ENCODE results near the gene ATP6V0E2. TPM values are rescaled to one million over a fixed set of nuclear protein-coding genes. Genes with fewer than 3 reads are reported as not detected.

ATP6V0E2 gene
- total and polyA plus RNA-seq, 2 experiments from 2014 or later = 11.6 to 25.6 TPM

GRCh38 chr7:149839933-149840332 is 33.8 kb upstream of the ATP6V0E2 start:
- Histone ChIP-seq H3K27me3 (no peaks in the 10 kb centered on the region), H3K4me2 (peak overlapping the region; percentile 76), H3K27ac (no peak overlapping the region), H3K79me2 (peaks cover 10% of the 10 kb centered on the region), H4K20me1 (ENCODE audit: insufficient read depth, poor library complexity, severe bottlenecking) (peaks cover 8% of the 10 kb centered on the region), H3K9me3 (ENCODE audit: low read depth) (no peaks in the 10 kb centered on the region), H2AFZ (no peak overlapping the region), H3K4me1 (ENCODE audit: insufficient read depth) (peaks cover 6% of the 10 kb centered on the region), H3K4me3 (no peak overlapping the region), H3K36me3 (replicated peaks; ENCODE audit: insufficient read depth, low read depth) (no peaks in the 10 kb centered on the region), H3K9me2 (replicated peaks; ENCODE audit: insufficient read depth) (no peaks in the 10 kb centered on the region)
- 96% methylated on average over 5 of the region's 5 CpGs for WGBS (ENCODE audit: low lambda C conversion rate, missing lambda C conversion rate)
- TF ChIP-seq EZH2phosphoT487 (IDR thresholded peaks at IDR 0.05; ENCODE audit: low read depth, severe bottlenecking, unreplicated experiment) (no peak), CTCF (IDR thresholded peaks at IDR 0.05; ENCODE audit: poor library complexity) (no peak), EZH2 (IDR thresholded peaks at IDR 0.05; ENCODE audit: borderline replicate concordance) (no peak)
- no peak for DNase-seq (ENCODE audit: low spot score)

DNA sequence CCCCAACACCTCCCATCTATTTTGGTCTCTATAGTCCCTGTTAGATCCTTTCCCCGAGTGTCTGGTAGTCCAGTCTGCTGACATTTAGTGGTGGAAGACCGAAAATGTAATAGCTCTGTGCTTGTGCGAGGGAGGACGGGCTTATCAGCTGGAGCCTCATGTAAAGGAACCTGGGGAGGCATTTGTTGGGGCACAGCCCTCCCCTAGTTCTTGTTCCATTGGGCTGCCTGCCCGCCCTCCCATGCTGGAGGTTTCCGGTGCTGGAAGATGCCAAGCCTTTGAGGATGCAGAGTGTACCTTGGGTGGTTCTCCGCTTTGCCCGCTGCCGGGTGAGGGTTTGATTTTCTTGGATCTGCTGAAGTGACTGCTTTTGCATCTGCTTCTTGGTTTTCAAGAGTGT is 30.2 kb upstream of the ATP6V0E2 start:
- peaks cover 6% of the 10 kb centered on the region for H3K4me1 ChIP-seq (ENCODE audit: insufficient read depth)
- 92% methylated on average over 9 of the region's 9 CpGs for WGBS (ENCODE audit: low lambda C conversion rate, missing lambda C conversion rate)
- H2AFZ ChIP-seq = no peak overlapping the region
- H3K36me3 ChIP-seq (replicated peaks; ENCODE audit: insufficient read depth, low read depth) = no peaks in the 10 kb centered on the region
- H3K27ac ChIP-seq = no peak overlapping the region
- no peak overlapping the region for H3K4me2 ChIP-seq
- no peaks in the 10 kb centered on the region for H3K9me3 ChIP-seq (ENCODE audit: low read depth)
- H4K20me1 ChIP-seq (ENCODE audit: insufficient read depth, poor library complexity, severe bottlenecking) = peaks cover 8% of the 10 kb centered on the region
- no peak for TF ChIP-seq CTCF (IDR thresholded peaks at IDR 0.05; ENCODE audit: poor library complexity)
- TF ChIP-seq EZH2phosphoT487 (IDR thresholded peaks at IDR 0.05; ENCODE audit: low read depth, severe bottlenecking, unreplicated experiment) = no peak
- no peak for TF ChIP-seq EZH2 (IDR thresholded peaks at IDR 0.05; ENCODE audit: borderline replicate concordance)
- H3K79me2 ChIP-seq = peaks cover 10% of the 10 kb centered on the region
- no peak for DNase-seq (ENCODE audit: low spot score)
- no peaks in the 10 kb centered on the region for H3K27me3 ChIP-seq
- H3K9me2 ChIP-seq (replicated peaks; ENCODE audit: insufficient read depth) = no peaks in the 10 kb centered on the region
- H3K4me3 ChIP-seq = no peak overlapping the region

DNA sequence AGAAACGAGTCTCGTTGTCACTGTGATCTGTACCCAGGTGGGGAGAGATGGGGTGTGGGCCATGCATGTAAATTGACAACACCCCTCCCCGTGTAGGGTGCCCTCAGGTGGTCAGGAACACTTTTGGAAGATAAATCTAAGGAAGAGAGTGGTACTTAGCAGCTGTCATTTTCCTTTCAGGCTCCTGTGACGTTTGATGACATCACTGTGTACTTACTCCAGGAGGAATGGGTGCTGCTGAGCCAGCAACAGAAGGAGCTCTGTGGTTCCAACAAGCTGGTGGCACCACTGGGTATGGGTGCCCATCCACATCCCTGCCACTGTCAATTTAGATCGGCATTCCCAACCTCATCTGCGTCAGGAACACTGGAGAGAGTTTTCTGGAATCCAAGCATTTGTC is 29.3 kb upstream of the ATP6V0E2 start:
- Histone ChIP-seq H3K27me3 (no peaks in the 10 kb centered on the region), H3K36me3 (replicated peaks; ENCODE audit: insufficient read depth, low read depth) (no peaks in the 10 kb centered on the region), H3K27ac (no peak overlapping the region), H2AFZ (no peak overlapping the region), H3K9me3 (ENCODE audit: low read depth) (no peaks in the 10 kb centered on the region), H4K20me1 (ENCODE audit: insufficient read depth, poor library complexity, severe bottlenecking) (peaks cover 5% of the 10 kb centered on the region), H3K79me2 (peaks cover 6% of the 10 kb centered on the region), H3K4me2 (no peak overlapping the region), H3K9me2 (replicated peaks; ENCODE audit: insufficient read depth) (no peaks in the 10 kb centered on the region), H3K4me3 (no peak overlapping the region), H3K4me1 (ENCODE audit: insufficient read depth) (peaks cover 3% of the 10 kb centered on the region)
- no peak for DNase-seq (ENCODE audit: low spot score)
- TF ChIP-seq EZH2phosphoT487 (IDR thresholded peaks at IDR 0.05; ENCODE audit: low read depth, severe bottlenecking, unreplicated experiment) (no peak), EZH2 (IDR thresholded peaks at IDR 0.05; ENCODE audit: borderline replicate concordance) (no peak), CTCF (IDR thresholded peaks at IDR 0.05; ENCODE audit: poor library complexity) (no peak)
- 72% methylated on average over 6 of the region's 6 CpGs for WGBS (ENCODE audit: low lambda C conversion rate, missing lambda C conversion rate)

Measured in hepatocyte (in vitro differentiated cells).